Stimulated activated CD4-positive, alpha-beta T cell treated with anti-CD3 and anti-CD28 coated beads, Interleukin-1b, Interleukin-23, amount 100 ng/mL, for 48 hours (primary cell): Measurements from ENCODE around the gene RIOK1.
"Not testable (repeated sequence)": the region's sequence is repeated elsewhere in the genome, so short reads cannot be mapped to it uniquely, and the experiment has no call there.

Source experiments
- DNase-seq: peaks from one replicate; pipeline ENCODE4 v3.0.0-alpha.2; 2020

Gene RIOK1

DNA sequence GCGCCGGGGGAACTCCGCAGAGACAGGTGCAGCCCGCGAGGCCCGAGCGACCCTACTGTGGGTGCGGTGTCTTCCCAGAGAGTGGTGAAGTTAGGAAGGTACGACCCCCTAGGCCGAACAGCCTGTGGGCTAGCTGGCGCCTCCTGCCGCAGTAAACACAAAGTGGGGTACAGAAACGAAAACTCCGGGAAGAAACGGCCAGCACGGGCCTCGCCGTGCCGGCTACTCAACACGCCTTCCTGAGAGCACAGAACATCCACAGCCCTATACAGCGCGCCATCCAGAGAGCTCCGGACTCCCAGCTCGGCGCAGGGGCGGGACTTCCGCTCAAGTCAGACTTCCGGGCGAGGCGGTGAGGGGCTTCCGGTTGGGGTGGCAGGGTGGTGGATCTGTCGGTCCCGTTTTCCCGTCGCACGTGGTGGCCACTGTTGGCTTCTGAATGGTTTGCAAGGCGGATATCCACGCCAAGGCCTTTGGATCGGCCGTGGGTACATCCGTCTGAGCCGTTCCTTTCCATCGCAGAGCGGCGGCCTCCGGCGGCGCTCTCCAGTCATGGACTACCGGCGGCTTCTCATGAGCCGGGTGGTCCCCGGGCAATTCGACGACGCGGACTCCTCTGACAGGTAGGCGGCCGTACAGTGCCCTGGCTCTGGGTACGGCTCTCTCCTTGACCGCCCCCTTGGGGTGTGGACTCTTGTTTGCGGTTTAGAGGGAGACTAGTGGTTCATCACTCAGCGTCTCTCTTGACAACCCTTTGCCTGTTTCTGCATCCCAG is at the start of gene RIOK1, which contains the start of gene CAGE1:
RIOK1 (plus strand) TSS at position 358 of the 775 bp plus-strand sequence; CDS start at position 553, 195 bp downstream.
CAGE1 (minus strand) TSS at position 292 of the 775 bp plus-strand sequence. CDS start 2,569 bp downstream, outside the sequence.
- peak; percentile 96 for DNase-seq

DNA sequence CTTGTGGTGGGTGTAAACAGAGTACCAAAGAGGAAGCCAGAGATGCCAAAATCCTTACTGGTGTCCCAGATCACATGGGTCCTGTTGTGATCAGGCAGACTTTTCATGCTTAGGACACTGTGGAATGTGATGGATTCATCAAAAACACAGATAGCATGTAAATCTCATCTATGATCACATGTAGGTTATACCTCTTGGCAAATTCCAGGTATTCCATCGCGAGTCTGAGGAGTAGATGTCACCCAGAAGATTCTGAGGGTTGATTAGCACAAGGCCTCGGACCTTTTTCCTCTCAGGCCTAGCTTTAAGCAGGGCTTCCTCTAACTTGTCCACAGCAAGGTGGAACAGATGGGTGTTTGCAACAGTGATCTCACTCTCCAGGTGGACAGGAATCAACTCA is 48.3 kb upstream of the RIOK1 start:
- DNase-seq = no peak

- no peak for DNase-seq
Measured at GRCh38 chr6:7341989-7342742, 47.4 kb upstream of the RIOK1 start.

- DNase-seq = no peak
Measured at GRCh38 chr6:7343546-7344475, 45.8 kb upstream of the RIOK1 start.

DNA sequence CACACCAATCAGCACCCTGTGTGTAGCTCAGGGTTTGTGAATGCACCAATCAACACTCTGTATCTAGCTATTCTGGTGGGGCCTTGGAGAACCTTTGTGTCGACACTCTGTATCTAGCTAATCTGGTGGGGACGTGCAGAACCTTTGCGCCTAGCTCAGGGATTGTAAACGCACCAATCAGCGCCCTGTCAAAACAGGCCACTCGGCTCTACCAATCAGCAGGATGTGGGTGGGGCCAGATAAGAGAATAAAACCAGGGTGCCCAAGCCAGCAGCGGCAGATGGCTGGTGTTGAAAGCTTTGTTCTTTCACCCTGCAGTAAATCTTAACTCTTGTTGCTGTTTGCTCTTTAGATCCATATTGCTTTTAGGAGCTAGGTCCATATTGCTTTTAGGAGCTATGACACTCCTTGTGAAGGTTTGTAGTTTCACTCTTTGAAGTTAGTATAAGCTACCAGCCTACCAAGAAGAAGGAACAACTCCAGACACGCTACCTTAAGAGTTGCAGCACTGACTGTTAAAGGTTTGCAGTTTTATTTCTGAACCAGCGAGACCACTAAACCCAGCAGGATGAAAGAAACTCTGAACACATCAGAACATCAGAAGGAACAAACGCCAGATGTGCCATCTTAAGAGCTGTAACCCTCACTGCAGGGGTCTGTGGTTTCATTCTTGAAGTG is 44.7 kb upstream of the RIOK1 start:
- DNase-seq = not testable (repeated sequence)

DNA sequence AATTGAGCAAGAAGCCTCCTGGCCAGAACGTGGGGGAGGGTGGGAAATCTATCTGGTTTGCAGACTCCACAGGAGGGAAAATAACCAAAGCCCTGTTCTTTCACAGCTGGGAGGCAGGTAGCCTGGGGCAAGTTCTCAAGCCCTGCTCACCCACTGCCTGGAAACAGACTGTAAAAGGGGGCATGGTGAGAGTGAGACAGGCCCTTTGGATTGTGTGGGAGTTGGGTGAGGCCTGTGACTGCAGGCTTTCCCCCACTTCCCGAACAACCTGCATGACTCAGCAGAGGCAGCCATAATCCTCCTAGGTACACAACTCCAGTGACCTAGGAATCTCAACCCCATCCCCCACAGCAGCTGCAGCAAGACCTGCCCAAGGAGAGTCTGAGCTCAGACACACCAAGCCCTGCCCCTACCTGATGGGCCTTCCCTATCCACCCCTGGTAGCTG is 42.0 kb upstream of the RIOK1 start:
- not testable (repeated sequence) for DNase-seq

- DNase-seq = not testable (repeated sequence)
Measured at GRCh38 chr6:7350591-7350990, 39.0 kb upstream of the RIOK1 start.

- DNase-seq = not testable (repeated sequence)
Measured at GRCh38 chr6:7351916-7352315, 37.7 kb upstream of the RIOK1 start.

DNA sequence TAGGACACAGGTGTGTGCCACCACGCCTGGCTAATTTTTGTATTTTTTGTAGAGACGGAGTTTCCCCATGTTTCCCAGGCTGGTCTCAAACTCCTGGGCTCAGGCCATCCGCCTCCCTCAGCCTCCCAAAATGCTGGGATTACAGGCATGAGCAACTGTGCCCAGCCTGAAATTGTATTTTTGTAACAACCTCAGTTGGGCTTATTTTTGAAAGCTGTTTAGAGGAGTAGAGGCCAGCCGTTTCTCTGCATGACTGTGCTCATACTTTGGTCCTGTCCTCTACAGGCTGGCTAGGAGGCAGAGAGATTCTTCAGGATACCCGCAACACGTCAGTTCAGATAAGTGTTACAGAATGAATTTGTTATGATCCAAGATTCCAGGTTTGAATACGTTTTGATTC is 22.2 kb upstream of the RIOK1 start:
- DNase-seq = no peak

GRCh38 chr6:7373739-7374138 is 15.9 kb upstream of the RIOK1 start:
- no peak for DNase-seq

- DNase-seq = no peak
Measured at GRCh38 chr6:7377961-7378360, 11.6 kb upstream of the RIOK1 start.

DNA sequence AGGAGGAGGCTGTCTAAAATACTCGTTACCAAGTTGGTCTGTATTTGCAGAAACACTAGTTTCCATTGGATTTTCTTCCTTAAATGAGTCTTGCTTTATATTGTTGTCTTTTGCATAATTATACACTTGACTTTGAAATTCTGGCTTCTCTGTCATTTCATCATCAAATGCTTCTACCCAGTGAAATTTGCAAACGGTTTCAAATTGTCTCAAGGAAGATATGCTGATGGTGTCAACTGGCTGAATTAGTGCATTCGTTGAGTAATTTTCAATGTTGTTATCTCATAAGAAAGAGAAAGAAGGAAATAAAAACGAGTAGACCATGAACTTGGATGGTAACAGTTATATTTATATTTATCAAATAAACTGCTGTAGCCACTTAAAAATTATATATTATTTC is 10.9 kb upstream of the RIOK1 start:
- DNase-seq = no peak

DNA sequence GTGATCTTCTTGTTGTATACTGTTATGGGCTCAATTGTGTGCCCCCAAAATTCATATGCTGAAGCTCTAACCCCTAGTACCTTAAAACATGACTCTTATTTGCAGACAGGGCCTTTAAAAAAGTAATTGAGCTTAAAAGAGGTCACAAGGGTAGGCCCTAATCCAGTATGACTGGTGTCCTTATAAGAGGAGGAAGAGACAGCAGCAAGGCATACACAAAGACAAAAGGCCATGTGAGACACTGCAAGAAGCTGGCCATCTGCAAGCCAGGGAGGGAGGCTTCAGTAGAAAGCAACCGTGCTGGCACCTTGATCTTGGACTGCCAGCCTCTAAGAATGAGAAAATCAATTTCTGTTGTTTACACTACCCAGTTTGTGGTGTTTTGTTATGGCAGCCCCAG is 8.5 kb upstream of the RIOK1 start:
- DNase-seq = no peak

- no peak for DNase-seq
Measured at GRCh38 chr6:7389162-7389450, 502 bp upstream of the RIOK1 start.

DNA sequence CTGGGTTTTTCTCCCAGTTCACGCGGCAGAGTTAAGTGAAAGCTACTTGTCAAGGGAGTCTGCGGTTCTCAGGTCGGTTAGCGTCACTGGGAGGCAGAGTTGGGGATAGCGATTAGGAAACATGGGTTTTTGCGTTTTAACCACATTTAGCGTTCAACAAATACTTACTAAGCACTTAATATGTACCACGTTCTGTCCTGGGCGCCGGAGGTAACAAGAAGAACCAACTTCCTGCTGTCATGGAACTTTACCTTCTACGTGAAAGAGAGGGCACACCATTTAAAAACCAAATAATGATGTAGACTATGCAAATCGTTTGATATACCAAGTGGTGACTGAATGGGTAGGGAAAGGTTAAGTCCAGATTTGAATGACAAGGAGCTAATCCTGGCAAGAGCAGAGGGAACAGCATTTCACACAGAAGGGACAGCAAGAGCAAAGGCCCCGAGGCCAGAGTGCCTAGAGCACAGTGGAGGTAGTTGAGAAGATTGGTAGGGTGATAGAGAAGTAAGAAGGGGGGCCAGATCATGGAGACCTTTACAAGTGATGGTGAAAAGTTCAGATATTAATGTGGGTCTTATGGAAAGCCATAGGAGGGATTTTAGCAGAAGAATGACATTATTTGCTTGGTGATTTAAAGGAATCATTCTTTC is 744 bp downstream of the RIOK1 start:
- no peak for DNase-seq

GRCh38 chr6:7391151-7391550 is 1.5 kb downstream of the RIOK1 start:
- DNase-seq = no peak

DNA sequence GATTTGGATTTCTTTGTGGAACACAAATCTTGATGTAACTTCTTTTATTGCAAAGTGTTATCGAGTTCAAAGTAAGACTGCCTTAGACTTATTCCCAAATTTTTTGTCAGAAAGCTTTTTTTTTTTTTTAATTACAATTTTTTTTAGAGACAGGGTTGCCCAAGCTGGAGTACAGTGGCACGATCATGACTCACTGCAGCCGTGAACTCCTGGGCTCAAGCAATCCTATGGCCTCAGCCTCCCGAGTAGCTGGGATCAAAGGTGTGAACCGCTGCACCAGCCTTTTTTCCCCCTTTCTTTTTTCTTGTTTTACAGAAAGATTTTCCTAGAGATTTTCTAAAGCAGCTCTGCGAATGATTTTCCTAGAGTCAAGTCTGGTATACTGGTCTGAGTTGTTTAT is 2.8 kb downstream of the RIOK1 start:
- DNase-seq = no peak

DNA sequence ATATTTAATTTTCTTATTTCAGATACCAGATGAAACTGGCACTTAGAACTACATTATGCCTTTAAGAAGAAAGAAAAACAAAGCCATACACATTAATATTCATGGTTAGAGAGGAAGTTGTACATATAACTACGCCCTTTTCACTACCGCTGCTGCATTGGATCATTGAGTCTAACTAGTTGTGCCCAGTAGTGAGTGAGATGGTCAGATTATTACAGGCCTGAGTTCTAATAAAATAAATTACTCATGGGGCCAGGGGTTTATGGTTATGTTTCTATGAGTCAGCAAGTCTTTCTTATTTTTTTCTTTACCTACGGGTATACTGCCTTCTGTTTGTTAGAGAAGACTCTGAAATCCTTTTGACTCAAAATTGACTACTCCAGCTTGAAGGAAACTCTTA is 11.5 kb downstream of the RIOK1 start:
- no peak for DNase-seq

DNA sequence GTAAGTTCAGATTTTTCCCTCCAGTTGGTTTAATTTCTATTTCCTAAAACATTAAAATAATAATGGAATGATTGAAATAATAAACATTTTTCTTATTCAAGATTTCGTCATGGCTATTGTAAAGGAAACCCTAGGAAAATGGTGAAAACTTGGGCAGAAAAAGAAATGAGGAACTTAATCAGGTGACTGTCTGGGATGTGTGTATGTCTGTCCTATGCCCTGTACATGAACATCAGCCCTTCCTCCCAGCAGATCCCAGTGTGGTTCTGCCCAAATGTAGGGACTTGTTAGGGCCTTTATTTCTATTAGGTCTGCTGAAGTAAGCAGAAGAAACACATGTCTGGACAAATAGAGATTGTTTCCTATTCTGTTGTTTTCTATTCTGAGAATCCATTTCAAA is 13.1 kb downstream of the RIOK1 start:
- no peak for DNase-seq

DNA sequence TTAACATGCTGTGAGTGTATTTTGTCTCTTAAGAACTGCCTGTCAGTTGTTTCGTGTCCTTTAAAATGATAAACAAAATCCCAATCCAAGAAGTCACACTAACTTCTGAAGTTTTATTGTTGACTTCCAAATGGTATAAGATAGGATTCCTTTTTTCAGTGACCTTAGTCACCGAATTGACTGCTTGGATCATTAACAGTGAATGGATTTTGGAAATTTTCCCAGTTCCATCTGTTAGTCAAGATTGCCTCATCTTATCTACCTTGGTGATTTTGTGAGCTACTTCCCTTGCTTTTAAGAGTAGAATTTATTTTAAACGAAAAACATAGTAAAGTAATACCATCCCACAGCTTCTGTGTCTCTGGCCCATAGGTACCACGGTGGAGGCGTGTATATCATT is 14.9 kb downstream of the RIOK1 start:
- DNase-seq = no peak

- DNase-seq = no peak
Measured at GRCh38 chr6:7406743-7407142, 17.1 kb downstream of the RIOK1 start.

DNA sequence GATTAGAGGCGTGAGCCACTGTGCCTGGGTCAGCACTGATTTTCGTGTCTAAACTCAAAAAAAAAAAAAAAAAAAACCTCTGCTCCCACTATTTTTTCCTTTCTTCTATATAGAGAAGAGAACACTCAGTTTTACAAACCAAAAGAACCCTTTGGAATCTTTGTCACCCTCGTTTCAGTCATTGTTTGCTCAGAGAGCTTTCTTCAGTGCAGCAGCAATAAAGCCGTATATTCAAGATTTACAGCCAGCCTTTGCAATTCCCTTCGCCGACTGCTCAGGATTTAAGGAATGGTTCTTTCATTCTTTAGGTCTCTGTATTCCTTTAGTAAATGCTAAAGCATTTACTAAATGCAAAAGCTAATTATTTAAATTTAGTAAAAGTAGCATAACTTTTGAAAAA is 20.1 kb downstream of the RIOK1 start:
- DNase-seq = no peak
